ENCODE results near the gene C10orf105.

C10orf105 gene

GRCh38 chr10:71692598-71693306, 26.8 kb downstream of the C10orf105 start:
- no peak for TF ChIP-seq CTCF (conservative IDR thresholded peaks at IDR 0.05; ENCODE audit: low read length)
- no peak overlapping the region for H3K4me3 ChIP-seq (ENCODE audit: low read length)
- DNase-seq (ENCODE audit: low read depth): no peak

DNA sequence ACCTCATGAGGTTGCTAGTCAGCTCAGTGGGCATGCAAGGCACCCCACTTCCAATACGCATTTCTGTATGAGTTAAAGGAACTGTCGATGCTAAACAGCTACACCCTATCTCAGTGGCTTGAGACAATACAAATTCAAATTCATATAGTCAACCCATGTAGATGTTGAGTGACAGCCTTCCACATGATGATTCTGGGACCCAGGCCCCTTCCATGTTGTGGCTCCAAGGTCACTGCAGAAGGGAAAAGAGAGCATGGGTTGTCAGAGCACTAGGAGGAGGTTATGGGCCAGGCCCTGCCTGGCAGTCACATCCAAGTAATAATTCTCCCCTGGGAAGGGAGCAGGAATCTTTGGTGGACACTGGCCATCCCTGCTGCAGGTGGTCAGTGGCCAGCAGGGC, 28.2 kb downstream of the C10orf105 start:
- TF ChIP-seq CTCF (conservative IDR thresholded peaks at IDR 0.05; ENCODE audit: low read length): no peak
- no peak for DNase-seq (ENCODE audit: low read depth)
- H3K4me3 ChIP-seq (ENCODE audit: low read length): no peak overlapping the region

- no peak for TF ChIP-seq CTCF (conservative IDR thresholded peaks at IDR 0.05; ENCODE audit: low read length)
Measured at GRCh38 chr10:71690094-71690720, 29.4 kb downstream of the C10orf105 start.

GRCh38 chr10:71688256-71688655, 31.3 kb downstream of the C10orf105 start:
- no peak for DNase-seq (ENCODE audit: low read depth)
- no peak overlapping the region for H3K4me3 ChIP-seq (ENCODE audit: low read length)

More at GRCh38 chr10:71690094-71690720, 29.4 kb downstream of the C10orf105 start:
- DNase-seq (ENCODE audit: low read depth): no peak
- no peak overlapping the region for H3K4me3 ChIP-seq (ENCODE audit: low read length)

DNA sequence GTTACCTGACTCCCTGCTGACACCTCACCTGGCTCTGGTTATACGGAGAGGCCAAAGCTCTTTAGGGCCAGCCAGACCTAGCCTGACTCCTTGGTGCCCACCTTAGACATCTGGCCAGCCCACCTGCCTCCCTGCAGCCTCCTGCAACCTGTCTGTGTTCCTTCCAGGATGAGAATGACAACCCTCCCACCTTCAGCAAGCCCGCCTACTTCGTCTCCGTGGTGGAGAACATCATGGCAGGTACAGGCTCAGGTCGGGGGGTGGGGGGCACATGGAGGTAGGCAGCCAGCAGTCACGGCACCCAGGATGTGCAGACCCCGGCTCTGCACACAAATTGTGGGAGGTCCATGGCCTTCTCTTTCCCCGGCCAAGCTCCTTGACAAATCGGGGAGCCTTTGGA, 32.1 kb downstream of the C10orf105 start:
- H3K4me3 ChIP-seq (ENCODE audit: low read length): no peak overlapping the region
- TF ChIP-seq CTCF (conservative IDR thresholded peaks at IDR 0.05; ENCODE audit: low read length): no peak
- no peak for DNase-seq (ENCODE audit: low read depth)

More at GRCh38 chr10:71688256-71688655, 31.3 kb downstream of the C10orf105 start:
- TF ChIP-seq CTCF (conservative IDR thresholded peaks at IDR 0.05; ENCODE audit: low read length): no peak

- no peak overlapping the region for H3K4me3 ChIP-seq (ENCODE audit: low read length)
- DNase-seq (ENCODE audit: low read depth): no peak
- no peak for TF ChIP-seq CTCF (conservative IDR thresholded peaks at IDR 0.05; ENCODE audit: low read length)
Measured at GRCh38 chr10:71687077-71687476, 32.5 kb downstream of the C10orf105 start.

Measured in AG10803 (cell line).